MCF 10A (cell line): ENCODE data around the gene CGB8. TPM values are rescaled to one million over a fixed set of nuclear protein-coding genes. Genes with fewer than 3 reads are reported as not detected.
"Not testable (repeated sequence)": the region's sequence is repeated elsewhere in the genome, so short reads cannot be mapped to it uniquely, and the experiment has no call there.

Experiments used
- BruUV-seq: library from RNA; stranded (reverse); fragments of 400-500 nt; replicated peaks from 2 replicates; lab custom pipeline; 2021; lab: Mats Ljungman, UMichigan
- CTCF ChIA-PET: fragments of 300-600 bp; sonication (Branson Sonifier 250); formaldehyde crosslinking; extraction: SDS; loops from one replicate; lab custom pipeline; 2021; ENCODE audit warnings: antibody characterized with exemption, inconsistent platforms; lab: Yijun Ruan, JAX
- POLR2A ChIA-PET: fragments of 300-600, 350-650 bp; sonication (Branson Sonifier 250); formaldehyde crosslinking; extraction: SDS; loops from one replicate; lab custom pipeline; 2020; ENCODE audit warnings: antibody characterized with exemption, inconsistent platforms; lab: Yijun Ruan, JAX
- DNase-seq: peaks from one replicate; pipeline ENCODE4 v3.0.0-alpha.2; 2018; ENCODE audit not compliant: unreplicated experiment
- H3K27ac Mint-ChIP-seq: one replicate; pipeline ENCODE4 v1.8.0; 2022; ENCODE audit warnings: mild to moderate bottlenecking, low read depth, mixed read lengths; ENCODE audit not compliant: unreplicated experiment
- H3K27me3 Mint-ChIP-seq: one replicate; pipeline ENCODE4 v1.8.0; 2022; ENCODE audit warnings: mixed read lengths; ENCODE audit not compliant: insufficient read depth, unreplicated experiment
- H3K36me3 Mint-ChIP-seq: one replicate; pipeline ENCODE4 v1.8.0; 2022; ENCODE audit warnings: mild to moderate bottlenecking, moderate library complexity, mixed read lengths; ENCODE audit not compliant: insufficient read depth, unreplicated experiment
- H3K4me1 Mint-ChIP-seq: one replicate; pipeline ENCODE4 v1.8.0; 2022; ENCODE audit warnings: mixed read lengths; ENCODE audit not compliant: insufficient read depth, unreplicated experiment
- H3K4me3 Mint-ChIP-seq: one replicate; pipeline ENCODE4 v1.8.0; 2022; ENCODE audit warnings: mild to moderate bottlenecking, moderate library complexity, mixed read lengths; ENCODE audit not compliant: unreplicated experiment
- H3K9me3 Mint-ChIP-seq: one replicate; pipeline ENCODE4 v1.8.0; 2022; ENCODE audit warnings: mixed read lengths; ENCODE audit not compliant: unreplicated experiment
- CTCF ChIP-seq: fragments of 200-600 bp; IDR thresholded peaks from one replicate; pipeline ENCODE4 v1.8.0; 2022; ENCODE audit warnings: antibody characterized with exemption, mild to moderate bottlenecking; ENCODE audit not compliant: unreplicated experiment
- intact Hi-C: fragments of 100-400 bp; cut with micrococcal nuclease; formaldehyde crosslinking; loops from 2 replicates; pipeline ENCODE4 v1.14.1; 2022
- total RNA-seq: library from RNA; stranded (reverse); gene quantifications from 2 replicates; pipeline ENCODE4 v1.2.3, GENCODE V29; 2022

The CGB8 gene
- total RNA-seq, 1 experiment from 2014 or later: 1.3 TPM

DNA sequence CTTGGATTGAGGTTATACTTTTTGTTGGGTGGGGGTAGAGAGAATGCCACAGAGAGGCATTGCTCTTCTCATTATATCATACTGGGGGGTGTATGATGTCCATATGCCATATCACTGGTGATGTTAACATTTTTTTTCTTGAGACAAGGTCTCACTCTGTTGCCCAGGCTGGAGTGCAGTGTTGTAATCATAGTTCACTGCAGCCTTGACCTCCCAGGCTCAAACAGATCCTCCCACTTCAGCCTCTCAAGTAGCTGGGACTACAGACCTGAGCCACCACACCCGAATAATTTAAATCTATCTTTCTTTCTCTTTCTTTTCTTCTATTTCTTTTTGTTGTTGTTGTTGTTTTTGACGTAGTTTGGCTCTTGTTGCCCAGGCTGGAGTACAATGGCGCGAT, 31.5 kb upstream of the CGB8 start:
- intact Hi-C loops: no loop called here
- H3K9me3 Mint-ChIP-seq: no peaks in the 10 kb centered on the region
- H3K27me3 Mint-ChIP-seq: no peaks in the 10 kb centered on the region
- H3K36me3 Mint-ChIP-seq: peaks cover 4% of the 10 kb centered on the region
- no peak overlapping the region for H3K27ac Mint-ChIP-seq
- no peak for TF ChIP-seq CTCF
- DNase-seq: no peak
- ChIA-PET CTCF (interaction anchor here (0.6 to 1.1 kb wide), 3 partner anchors 18 to 146 kb away, joined by 3 to 5 read pairs (median 3); no protein-coding TSS in a partner anchor), POLR2A (no interaction called here)
- H3K4me1 Mint-ChIP-seq: peaks cover 14% of the 10 kb centered on the region
- H3K4me3 Mint-ChIP-seq: no peak overlapping the region
- BruUV-seq: no TSS peak

DNA sequence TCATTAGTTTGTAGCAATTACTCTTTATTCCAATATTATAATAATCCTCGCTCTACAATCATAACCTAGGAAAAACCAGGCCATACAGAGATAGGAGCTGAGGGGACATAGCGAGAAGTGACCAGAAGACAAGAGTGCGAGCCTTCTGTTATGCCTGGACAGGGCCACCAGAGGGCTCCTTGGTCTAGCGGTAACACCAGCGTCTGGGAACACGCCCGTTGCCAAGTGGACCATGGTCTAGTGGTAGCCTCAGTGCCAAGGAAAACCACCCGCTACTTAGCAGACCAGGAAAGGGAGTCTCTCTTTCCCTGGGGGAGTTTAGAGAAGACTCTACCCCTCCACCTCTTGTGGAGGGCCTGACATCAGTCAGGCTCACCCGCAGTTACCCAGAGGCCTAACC, 26.0 kb upstream of the CGB8 start:
- not testable (repeated sequence) for BruUV-seq

GRCh38 chr19:49073514-49074378, 24.8 kb upstream of the CGB8 start:
- intact Hi-C loops: loop anchor here (2.0 kb wide), 1 partner anchor 75 kb away; no protein-coding TSS in a partner anchor
- no TSS peak for BruUV-seq
- DNase-seq: peak; percentile 56
- TF ChIP-seq CTCF: peak; percentile 47
- H3K27ac Mint-ChIP-seq: no peak overlapping the region
- no peak overlapping the region for H3K4me3 Mint-ChIP-seq
- POLR2A ChIA-PET: interaction anchor here (0.9 kb wide), 1 partner anchor 80 kb away, joined by 4 read pairs; the partner anchor contains the start of gene RUVBL2
- H3K27me3 Mint-ChIP-seq: peaks cover 20% of the 10 kb centered on the region
- no peaks in the 10 kb centered on the region for H3K9me3 Mint-ChIP-seq
- CTCF ChIA-PET: interaction anchor here (0.5 to 2.3 kb wide), 16 partner anchors 10 to 464 kb away, joined by 3 to 11 read pairs (median 3); partner anchors contain the start of genes GYS1 and RUVBL2
- H3K36me3 Mint-ChIP-seq: peaks cover 6% of the 10 kb centered on the region
- H3K4me1 Mint-ChIP-seq: peaks cover 19% of the 10 kb centered on the region

More for the DNA sequence above, 26.0 kb upstream of the CGB8 start:
- H3K4me1 Mint-ChIP-seq: peaks cover 19% of the 10 kb centered on the region
- ChIA-PET POLR2A (interaction anchor here (0.7 to 1.1 kb wide), 3 partner anchors 37 to 1381 kb away, joined by 3 to 4 read pairs (median 3); partner anchors contain the start of gene RUVBL2), CTCF (interaction anchor here (0.6 to 2.3 kb wide), 14 partner anchors 9 to 315 kb away, joined by 3 to 11 read pairs (median 4); partner anchors contain the start of genes GYS1 and RUVBL2)
- not testable (repeated sequence) for H3K9me3 Mint-ChIP-seq, H3K27ac Mint-ChIP-seq, H3K36me3 Mint-ChIP-seq, H3K4me3 Mint-ChIP-seq
- H3K27me3 Mint-ChIP-seq: peaks cover 20% of the 10 kb centered on the region
- peak; percentile 68 for TF ChIP-seq CTCF
- intact Hi-C loops: loop anchor here (1.0 to 2.0 kb wide), 2 partner anchors 76 to 149 kb away; no protein-coding TSS in a partner anchor
- DNase-seq: peak; percentile 68
